DND-41 (cell line): ENCODE measurements around the gene THBS1.

Experiments
- CTCF ChIP-seq: IDR thresholded peaks from 2 replicates; pipeline ENCODE4 v1.5.1; 2012; ENCODE audit warnings: borderline replicate concordance, low read length, moderate library complexity, mild to moderate bottlenecking; ENCODE audit not compliant: poor library complexity, severe bottlenecking; ENCODE audit errors: extremely low read depth
- EZH2 ChIP-seq: IDR thresholded peaks from 3 replicates; pipeline ENCODE4 v1.6.1; 2012; ENCODE audit warnings: borderline replicate concordance, low read depth, mild to moderate bottlenecking, moderate library complexity, low read length, inconsistent platforms; ENCODE audit not compliant: severe bottlenecking

GRCh38 chr15:39542385-39543065 is 38.4 kb upstream of the THBS1 start:
- TF ChIP-seq CTCF (no peak), EZH2 (no peak)
